ENCODE results near the gene SLC25A30.
"Not testable (repeated sequence)": the region's sequence is repeated elsewhere in the genome, so short reads cannot be mapped to it uniquely, and the experiment has no call there.

The SLC25A30 gene

GRCh38 chr13:45391128-45391527 is 27.0 kb downstream of the SLC25A30 start:
- not testable (repeated sequence) for DNase-seq

GRCh38 chr13:45390348-45390747 is 27.8 kb downstream of the SLC25A30 start:
- DNase-seq: not testable (repeated sequence)

GRCh38 chr13:45388664-45389063 is 29.5 kb downstream of the SLC25A30 start:
- no peak for DNase-seq

- DNase-seq: not testable (repeated sequence)
Measured at GRCh38 chr13:45386892-45387575, 31.1 kb downstream of the SLC25A30 start.

- no peak for DNase-seq
Measured at GRCh38 chr13:45385907-45386553, 32.1 kb downstream of the SLC25A30 start.

GRCh38 chr13:45385320-45385719 is 32.9 kb downstream of the SLC25A30 start:
- DNase-seq: no peak

- DNase-seq: no peak
Measured at GRCh38 chr13:45384474-45385174, 33.5 kb downstream of the SLC25A30 start.

- not testable (repeated sequence) for DNase-seq
Measured at GRCh38 chr13:45382739-45383138, 35.4 kb downstream of the SLC25A30 start.

- no peak for DNase-seq
Measured at GRCh38 chr13:45381196-45381595, 37.0 kb downstream of the SLC25A30 start.

GRCh38 chr13:45380708-45381107 is 37.5 kb downstream of the SLC25A30 start:
- not testable (repeated sequence) for DNase-seq

- not testable (repeated sequence) for DNase-seq
Measured at GRCh38 chr13:45379516-45379915, 38.7 kb downstream of the SLC25A30 start.

GRCh38 chr13:45378786-45379185 is 39.4 kb downstream of the SLC25A30 start:
- not testable (repeated sequence) for DNase-seq

GRCh38 chr13:45377314-45377713 is 40.9 kb downstream of the SLC25A30 start:
- not testable (repeated sequence) for DNase-seq

- not testable (repeated sequence) for DNase-seq
Measured at GRCh38 chr13:45376651-45377050, 41.5 kb downstream of the SLC25A30 start.

- DNase-seq: no peak
Measured at GRCh38 chr13:45374917-45375316, 43.3 kb downstream of the SLC25A30 start.

GRCh38 chr13:45373162-45373547 is 45.0 kb downstream of the SLC25A30 start:
- no peak for DNase-seq

- no peak for DNase-seq
Measured at GRCh38 chr13:45372189-45373161, 45.7 kb downstream of the SLC25A30 start.

- DNase-seq: no peak
Measured at GRCh38 chr13:45370922-45371406, 47.2 kb downstream of the SLC25A30 start.

- DNase-seq: no peak
Measured at GRCh38 chr13:45369116-45369515, 49.1 kb downstream of the SLC25A30 start.

GRCh38 chr13:45368571-45368970 is 49.6 kb downstream of the SLC25A30 start:
- no peak for DNase-seq

GRCh38 chr13:45368005-45368404 is 50.2 kb downstream of the SLC25A30 start:
- DNase-seq: no peak

- DNase-seq: no peak
Measured at GRCh38 chr13:45367358-45367757, 50.8 kb downstream of the SLC25A30 start.

- DNase-seq: no peak
Measured at GRCh38 chr13:45365558-45365885, 52.7 kb downstream of the SLC25A30 start.

Measured in GF-D8 (cell line).